ENCODE data around the gene UBE2O.

Gene UBE2O

DNA sequence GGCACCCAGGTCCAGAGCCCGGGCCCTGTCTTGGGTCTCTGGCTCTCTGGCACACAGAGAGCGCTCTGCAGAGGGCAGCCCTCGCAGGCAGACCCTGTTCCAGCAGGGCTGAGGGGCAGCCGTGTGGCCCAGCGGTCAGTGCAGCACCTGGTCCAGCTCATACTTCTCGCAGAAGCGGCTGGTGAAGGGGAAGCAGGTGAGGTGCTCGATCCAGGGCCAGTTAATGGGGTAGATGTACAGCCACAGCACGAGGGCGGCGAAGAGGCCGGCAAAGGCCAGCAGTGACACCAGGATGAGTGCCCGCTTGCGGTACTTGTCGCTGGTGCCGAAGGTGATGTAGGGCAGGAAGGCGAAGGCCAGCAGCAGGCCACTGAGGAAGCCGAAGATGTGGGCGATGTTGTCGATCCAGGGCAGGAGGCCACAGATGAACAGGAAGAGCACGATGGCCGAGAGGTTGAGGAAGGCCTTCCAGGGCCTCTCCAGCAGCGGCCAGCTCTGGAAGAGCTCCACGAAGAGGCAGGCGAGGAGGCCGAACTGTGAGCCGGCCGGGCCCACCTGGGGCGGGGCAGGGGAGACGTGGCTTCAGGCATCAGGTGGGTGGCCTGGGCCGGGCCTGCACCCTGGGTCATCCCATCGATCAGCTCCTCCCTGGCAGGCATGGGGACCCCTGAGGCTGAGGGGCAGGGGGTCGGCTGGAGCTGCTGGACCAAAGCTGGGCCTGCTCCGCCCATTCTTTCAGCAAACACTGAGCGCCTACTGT, 18.7 kb upstream of the UBE2O start:
- peaks cover 21% of the 10 kb centered on the region for H3K36me3 ChIP-seq (ENCODE audit: control insufficient read depth, insufficient read depth, low read length)
- no peaks in the 10 kb centered on the region for H3K9me3 ChIP-seq (ENCODE audit: control insufficient read depth, insufficient read depth, low read length)
- H3K9ac ChIP-seq (ENCODE audit: low read depth, low read length): no peak overlapping the region
- no peaks in the 10 kb centered on the region for H3K4me1 ChIP-seq (ENCODE audit: control insufficient read depth, insufficient read depth, low read length)
- H3K4me3 ChIP-seq (ENCODE audit: low read depth, low read length): no peak overlapping the region
- H3K27me3 ChIP-seq (ENCODE audit: control insufficient read depth, insufficient read depth, low read length): no peaks in the 10 kb centered on the region

DNA sequence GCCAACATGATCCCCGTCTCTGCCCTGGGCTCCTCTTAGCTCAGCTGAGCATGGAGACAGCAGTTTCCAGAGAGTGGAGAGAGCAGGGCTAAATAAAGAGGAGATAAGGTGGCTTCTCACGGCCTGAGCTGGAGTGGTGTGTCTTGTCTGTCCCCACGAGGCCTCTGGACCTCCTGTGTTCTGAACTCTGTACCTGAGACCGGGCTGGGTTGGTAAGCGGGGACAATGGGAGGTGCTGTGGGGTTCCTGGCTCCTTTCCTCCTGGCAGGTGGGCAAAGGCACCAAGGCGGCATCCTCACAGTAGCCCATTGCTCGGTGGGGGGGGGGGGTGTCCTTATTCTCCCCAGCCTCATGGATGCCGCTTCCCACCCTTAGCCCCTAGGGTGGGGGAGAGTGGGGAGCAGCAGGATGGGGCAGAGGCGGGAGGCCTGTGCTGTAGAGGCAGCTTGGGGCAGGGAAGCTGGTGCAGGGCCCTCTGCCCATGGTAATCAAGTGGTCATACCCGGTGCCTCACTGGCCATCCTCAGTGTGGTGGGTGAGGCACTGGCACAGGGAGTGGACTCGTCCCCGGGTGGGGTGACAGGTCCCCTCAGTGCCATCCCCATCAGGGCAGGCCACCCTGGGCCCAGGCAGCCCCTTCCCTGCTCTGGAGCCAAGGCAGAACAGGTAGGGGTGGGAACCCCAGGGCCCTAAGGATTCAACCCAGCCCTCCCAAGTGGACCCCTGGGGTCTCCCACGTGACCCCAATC, 17.2 kb upstream of the UBE2O start:
- no peaks in the 10 kb centered on the region for H3K4me1 ChIP-seq (ENCODE audit: control insufficient read depth, insufficient read depth, low read length)
- H3K4me3 ChIP-seq (ENCODE audit: low read depth, low read length): no peak overlapping the region
- no peaks in the 10 kb centered on the region for H3K27me3 ChIP-seq (ENCODE audit: control insufficient read depth, insufficient read depth, low read length)
- H3K9me3 ChIP-seq (ENCODE audit: control insufficient read depth, insufficient read depth, low read length): no peaks in the 10 kb centered on the region
- peak overlapping the region; percentile 47 for H3K9ac ChIP-seq (ENCODE audit: low read depth, low read length)
- H3K36me3 ChIP-seq (ENCODE audit: control insufficient read depth, insufficient read depth, low read length): peaks cover 21% of the 10 kb centered on the region

DNA sequence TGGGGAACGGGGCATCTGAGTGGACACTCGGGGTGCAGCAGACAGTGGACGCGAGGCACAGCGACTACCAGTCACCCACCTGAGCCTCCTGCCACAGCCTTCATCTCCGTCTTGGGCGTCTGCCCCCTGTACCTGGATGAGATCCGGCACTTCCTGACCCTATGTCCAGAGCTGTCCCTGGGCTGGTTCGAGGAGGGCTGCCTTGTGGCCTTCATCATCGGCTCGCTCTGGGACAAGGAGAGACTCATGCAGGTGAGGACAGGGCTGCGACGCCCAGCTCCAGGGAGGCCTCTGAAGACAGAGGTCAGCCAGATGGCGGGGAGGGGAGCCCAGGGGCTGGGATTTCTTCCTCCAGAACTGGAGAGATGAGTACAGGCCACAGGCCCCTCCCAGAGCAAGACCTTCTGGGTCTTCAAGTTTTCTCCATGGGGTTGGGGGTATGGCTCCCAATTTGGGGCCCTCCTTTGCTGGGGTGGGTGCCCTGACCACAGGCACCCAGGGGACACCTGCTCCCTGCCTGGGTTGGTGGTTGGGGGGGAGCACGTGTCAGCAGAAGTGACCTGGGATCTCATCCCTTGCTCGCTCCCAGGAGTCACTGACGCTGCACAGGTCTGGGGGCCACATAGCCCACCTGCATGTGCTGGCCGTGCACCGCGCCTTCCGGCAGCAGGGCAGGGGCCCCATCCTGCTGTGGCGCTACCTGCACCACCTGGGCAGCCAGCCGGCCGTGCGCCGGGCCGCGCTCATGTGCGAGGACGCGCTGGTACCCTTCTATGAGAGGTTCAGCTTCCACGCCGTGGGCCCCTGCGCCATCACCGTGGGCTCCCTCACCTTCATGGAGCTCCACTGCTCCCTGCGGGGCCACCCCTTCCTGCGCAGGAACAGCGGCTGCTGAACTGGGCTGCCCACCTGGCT, 16.4 kb upstream of the UBE2O start:
- Histone ChIP-seq H3K9me3 (ENCODE audit: control insufficient read depth, insufficient read depth, low read length) (no peaks in the 10 kb centered on the region), H3K4me1 (ENCODE audit: control insufficient read depth, insufficient read depth, low read length) (no peaks in the 10 kb centered on the region), H3K36me3 (ENCODE audit: control insufficient read depth, insufficient read depth, low read length) (peaks cover 20% of the 10 kb centered on the region), H3K4me3 (ENCODE audit: low read depth, low read length) (no peak overlapping the region), H3K27me3 (ENCODE audit: control insufficient read depth, insufficient read depth, low read length) (no peaks in the 10 kb centered on the region), H3K9ac (ENCODE audit: low read depth, low read length) (peak overlapping the region; percentile 47)

DNA sequence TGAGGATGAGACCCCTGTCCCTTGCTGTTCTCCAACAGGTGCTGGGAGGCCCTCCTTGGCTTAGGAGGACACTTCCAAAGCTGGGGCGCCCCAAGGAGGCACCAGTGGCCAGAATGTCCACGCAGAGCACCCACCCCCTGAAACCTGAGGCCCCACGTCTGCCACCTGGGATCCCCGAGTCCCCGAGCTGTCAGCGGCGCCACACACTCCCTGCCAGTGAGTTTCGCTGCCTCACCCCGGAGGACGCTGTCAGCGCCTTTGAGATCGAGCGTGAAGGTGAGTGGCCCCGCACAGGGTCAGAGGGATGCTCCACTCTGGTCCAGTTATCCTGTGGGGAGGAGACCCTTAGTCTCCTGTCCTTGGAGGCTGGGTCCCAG, 15.7 kb upstream of the UBE2O start:
- Histone ChIP-seq H3K9me3 (ENCODE audit: control insufficient read depth, insufficient read depth, low read length) (no peaks in the 10 kb centered on the region), H3K27me3 (ENCODE audit: control insufficient read depth, insufficient read depth, low read length) (no peaks in the 10 kb centered on the region)

DNA sequence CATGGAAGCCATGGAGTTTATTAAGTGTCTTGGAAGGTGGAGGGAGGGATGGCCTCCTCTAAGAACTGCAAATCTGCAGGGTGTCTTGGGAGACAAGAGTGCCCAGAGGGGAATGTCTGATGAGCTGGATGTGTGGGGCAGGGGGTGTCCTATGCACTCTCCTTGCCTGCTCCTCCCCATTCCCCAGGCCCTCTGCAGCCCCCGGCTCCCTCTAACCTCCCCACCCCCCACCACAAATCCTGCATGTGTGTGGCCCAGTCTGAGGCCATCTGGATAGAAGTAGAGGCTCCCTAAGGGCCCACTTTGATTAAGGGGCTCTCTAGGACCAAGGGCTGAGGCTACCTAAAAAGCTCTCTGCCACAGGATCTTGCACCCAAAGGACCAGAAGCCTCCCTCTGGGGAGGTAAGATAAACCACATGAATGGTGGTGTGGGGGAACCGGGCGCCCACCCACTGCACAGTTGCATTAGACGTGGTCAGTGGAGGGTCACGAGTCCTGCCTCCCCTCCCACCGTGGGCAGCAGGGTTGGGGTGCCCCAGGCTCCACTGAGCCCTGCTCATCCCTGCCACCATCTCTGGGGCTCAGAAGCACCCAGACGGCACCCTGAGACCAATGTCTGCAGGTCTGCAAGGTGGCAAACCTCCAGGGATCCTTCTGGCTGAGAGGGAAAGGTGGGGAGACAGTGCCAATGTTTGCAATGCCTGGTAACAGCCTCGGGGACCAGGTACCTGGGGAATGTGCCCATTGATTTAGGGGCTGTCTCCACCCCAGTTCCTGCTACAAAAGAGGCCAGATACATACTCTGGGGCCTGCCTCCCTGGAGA, 15.1 kb upstream of the UBE2O start:
- H3K4me3 ChIP-seq (ENCODE audit: low read depth, low read length): no peak overlapping the region
- H3K9ac ChIP-seq (ENCODE audit: low read depth, low read length): no peak overlapping the region
- no peaks in the 10 kb centered on the region for H3K4me1 ChIP-seq (ENCODE audit: control insufficient read depth, insufficient read depth, low read length)
- no peaks in the 10 kb centered on the region for H3K9me3 ChIP-seq (ENCODE audit: control insufficient read depth, insufficient read depth, low read length)
- H3K27me3 ChIP-seq (ENCODE audit: control insufficient read depth, insufficient read depth, low read length): peaks cover 2% of the 10 kb centered on the region
- H3K36me3 ChIP-seq (ENCODE audit: control insufficient read depth, insufficient read depth, low read length): peaks cover 13% of the 10 kb centered on the region

More for the DNA sequence above, 15.7 kb upstream of the UBE2O start:
- H3K9ac ChIP-seq (ENCODE audit: low read depth, low read length): peak overlapping the region; percentile 37
- peaks cover 17% of the 10 kb centered on the region for H3K36me3 ChIP-seq (ENCODE audit: control insufficient read depth, insufficient read depth, low read length)
- H3K4me3 ChIP-seq (ENCODE audit: low read depth, low read length): no peak overlapping the region
- H3K4me1 ChIP-seq (ENCODE audit: control insufficient read depth, insufficient read depth, low read length): no peaks in the 10 kb centered on the region

DNA sequence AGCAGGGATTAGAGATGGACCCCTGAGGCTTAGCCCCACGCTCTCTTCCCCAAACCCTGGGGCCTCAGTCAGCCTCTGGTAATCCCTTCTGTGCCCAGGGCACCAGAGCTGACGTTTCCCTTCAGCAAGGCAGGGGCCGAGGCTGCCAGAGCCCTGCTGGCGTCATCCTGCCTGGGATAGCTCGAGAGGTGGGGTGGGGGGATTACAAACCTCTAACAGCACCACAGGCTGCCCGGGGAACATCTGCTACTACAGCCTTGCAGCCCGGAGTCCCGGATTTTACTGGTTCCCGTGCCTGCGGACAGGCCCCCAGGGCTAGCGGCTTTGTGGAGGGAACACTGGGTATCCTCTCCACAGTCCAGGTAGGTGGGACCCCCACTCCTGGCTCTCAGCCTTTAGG, 14.4 kb upstream of the UBE2O start, which contains the start of gene AANAT:
Gene AANAT (plus strand): TSS at position 238 of the 400 bp plus-strand sequence. CDS start 1,144 bp downstream, outside the sequence.
- Histone ChIP-seq H3K27me3 (ENCODE audit: control insufficient read depth, insufficient read depth, low read length) (peaks cover 2% of the 10 kb centered on the region), H3K36me3 (ENCODE audit: control insufficient read depth, insufficient read depth, low read length) (peaks cover 8% of the 10 kb centered on the region), H3K4me1 (ENCODE audit: control insufficient read depth, insufficient read depth, low read length) (peaks cover 2% of the 10 kb centered on the region), H3K9me3 (ENCODE audit: control insufficient read depth, insufficient read depth, low read length) (no peaks in the 10 kb centered on the region), H3K9ac (ENCODE audit: low read depth, low read length) (no peak within 1 kb of the TSS), H3K4me3 (ENCODE audit: low read depth, low read length) (no peak within 1 kb of the TSS)

DNA sequence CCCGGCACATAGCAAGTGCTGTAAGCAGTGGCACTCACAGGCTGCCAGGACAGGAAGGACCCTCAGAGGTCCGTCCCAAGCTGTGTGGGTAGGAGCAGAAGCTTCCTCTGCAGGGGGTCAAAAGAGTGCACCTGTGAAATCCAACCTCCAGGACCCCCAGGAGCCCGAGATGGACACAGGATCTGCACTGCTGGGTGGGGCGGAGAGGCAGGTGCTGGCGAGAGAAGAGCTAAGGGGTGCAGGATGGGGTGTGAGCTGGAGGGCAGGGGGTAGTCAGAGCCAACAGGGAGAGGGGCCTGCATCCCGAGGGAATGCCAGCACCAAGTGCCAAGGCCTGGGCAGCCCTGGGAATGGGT, 13.8 kb upstream of the UBE2O start:
- H3K4me1 ChIP-seq (ENCODE audit: control insufficient read depth, insufficient read depth, low read length): peaks cover 9% of the 10 kb centered on the region
- H3K9ac ChIP-seq (ENCODE audit: low read depth, low read length): no peak overlapping the region
- H3K4me3 ChIP-seq (ENCODE audit: low read depth, low read length): no peak overlapping the region
- H3K27me3 ChIP-seq (ENCODE audit: control insufficient read depth, insufficient read depth, low read length): peaks cover 2% of the 10 kb centered on the region
- H3K9me3 ChIP-seq (ENCODE audit: control insufficient read depth, insufficient read depth, low read length): no peaks in the 10 kb centered on the region
- H3K36me3 ChIP-seq (ENCODE audit: control insufficient read depth, insufficient read depth, low read length): peaks cover 3% of the 10 kb centered on the region

DNA sequence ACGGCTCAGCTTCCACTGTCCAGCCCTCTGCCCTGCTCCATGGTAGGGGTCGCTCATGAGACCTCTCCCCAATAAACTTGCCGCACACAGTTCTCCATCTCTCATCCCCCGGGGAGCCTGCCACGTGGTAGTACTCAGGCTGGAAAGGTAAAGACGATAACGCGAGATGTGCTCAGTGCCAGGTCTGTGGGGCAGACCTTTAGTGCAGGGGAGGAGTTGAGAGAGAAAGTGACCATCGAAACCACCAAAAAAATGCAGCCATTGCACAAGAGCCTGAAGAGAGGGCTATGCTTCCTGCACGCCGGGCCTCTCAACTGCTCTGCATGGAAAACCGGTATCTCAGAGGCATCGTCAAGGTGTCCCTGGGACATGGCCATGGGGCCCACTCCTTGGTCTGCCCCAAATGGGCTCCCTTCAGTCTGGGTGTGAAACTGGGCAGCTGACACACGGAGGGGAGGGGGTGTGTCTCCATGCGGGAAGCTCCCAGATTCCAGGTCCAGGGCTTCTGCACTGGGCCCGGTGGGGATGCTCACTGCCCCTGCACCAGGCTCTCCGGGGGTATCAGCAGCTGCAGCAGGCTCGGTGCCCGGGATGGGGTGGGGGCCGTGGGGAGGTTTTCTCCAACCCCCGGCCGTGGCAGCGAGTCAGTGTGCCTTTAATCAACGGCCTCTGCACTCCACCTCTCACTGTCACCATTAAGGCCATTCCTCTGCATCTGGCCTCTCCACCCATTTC, 9.8 kb upstream of the UBE2O start:
- Histone ChIP-seq H3K4me1 (ENCODE audit: control insufficient read depth, insufficient read depth, low read length) (peaks cover 17% of the 10 kb centered on the region), H3K9ac (ENCODE audit: low read depth, low read length) (no peak overlapping the region), H3K9me3 (ENCODE audit: control insufficient read depth, insufficient read depth, low read length) (no peaks in the 10 kb centered on the region), H3K27me3 (ENCODE audit: control insufficient read depth, insufficient read depth, low read length) (peaks cover 2% of the 10 kb centered on the region), H3K4me3 (ENCODE audit: low read depth, low read length) (no peak overlapping the region), H3K36me3 (ENCODE audit: control insufficient read depth, insufficient read depth, low read length) (no peaks in the 10 kb centered on the region)

DNA sequence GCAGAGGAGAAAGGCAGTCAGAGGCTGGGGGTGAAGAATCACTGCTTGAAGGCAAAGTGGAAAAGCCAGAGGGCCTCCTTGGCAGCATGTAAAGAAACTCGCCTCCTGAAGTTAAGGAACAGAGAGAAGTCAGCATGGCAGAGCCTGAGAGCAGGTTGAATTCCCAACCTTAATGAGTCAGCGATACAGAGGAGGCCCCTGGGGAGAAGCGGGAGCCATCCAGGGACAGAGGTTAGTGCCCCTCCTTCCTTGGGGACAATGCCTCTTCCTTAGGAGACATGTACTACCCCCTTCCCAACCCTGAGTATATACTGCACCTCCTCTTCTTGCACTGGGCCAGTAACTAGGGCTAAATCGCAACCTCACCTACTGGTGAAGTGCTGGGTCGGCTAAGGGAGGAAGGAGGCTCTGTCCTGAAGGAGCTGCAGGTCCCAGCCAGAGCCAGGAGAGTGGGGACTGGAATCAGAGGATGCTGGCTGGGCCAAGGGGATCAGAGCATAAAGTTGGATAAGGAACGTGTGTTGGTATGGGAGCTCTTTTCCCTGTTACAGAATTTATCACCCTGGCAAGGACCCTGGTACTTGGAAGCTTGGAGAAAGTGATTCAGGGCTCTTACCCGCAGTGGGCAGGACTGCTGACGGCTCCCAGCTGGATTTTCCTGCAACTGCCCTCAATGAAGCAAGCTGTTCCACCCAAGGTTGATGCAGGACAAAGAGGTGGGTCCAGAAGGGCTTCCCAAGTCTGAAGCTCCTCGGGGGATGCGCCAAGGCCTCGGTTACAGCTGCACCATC, 9.0 kb upstream of the UBE2O start:
- Histone ChIP-seq H3K9me3 (ENCODE audit: control insufficient read depth, insufficient read depth, low read length) (no peaks in the 10 kb centered on the region), H3K4me1 (ENCODE audit: control insufficient read depth, insufficient read depth, low read length) (peaks cover 17% of the 10 kb centered on the region), H3K27me3 (ENCODE audit: control insufficient read depth, insufficient read depth, low read length) (peaks cover 2% of the 10 kb centered on the region), H3K36me3 (ENCODE audit: control insufficient read depth, insufficient read depth, low read length) (no peaks in the 10 kb centered on the region), H3K9ac (ENCODE audit: low read depth, low read length) (no peak overlapping the region), H3K4me3 (ENCODE audit: low read depth, low read length) (no peak overlapping the region)

DNA sequence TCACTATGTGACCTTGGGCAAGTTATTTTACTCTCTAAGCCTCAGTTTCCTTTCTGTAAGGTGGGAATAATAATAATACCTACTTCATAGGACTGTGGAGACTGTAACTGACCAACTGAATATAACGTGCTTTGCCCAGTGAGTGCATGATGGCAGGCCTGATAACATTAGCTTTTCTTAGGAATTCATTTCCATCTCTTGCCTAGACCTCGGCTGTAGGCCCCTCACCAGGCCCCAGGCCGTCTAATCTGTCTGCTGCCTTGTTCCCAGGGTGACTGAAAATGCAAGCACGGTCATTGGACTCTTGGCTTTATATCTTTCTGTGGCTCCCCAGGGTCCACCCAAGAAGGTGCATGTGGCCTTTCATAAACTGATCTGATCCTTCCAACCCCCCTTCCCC, 6.7 kb upstream of the UBE2O start:
- H3K4me3 ChIP-seq (ENCODE audit: low read depth, low read length): no peak overlapping the region
- H3K27me3 ChIP-seq (ENCODE audit: control insufficient read depth, insufficient read depth, low read length): peaks cover 2% of the 10 kb centered on the region
- no peaks in the 10 kb centered on the region for H3K36me3 ChIP-seq (ENCODE audit: control insufficient read depth, insufficient read depth, low read length)
- H3K9me3 ChIP-seq (ENCODE audit: control insufficient read depth, insufficient read depth, low read length): no peaks in the 10 kb centered on the region
- H3K9ac ChIP-seq (ENCODE audit: low read depth, low read length): no peak overlapping the region
- H3K4me1 ChIP-seq (ENCODE audit: control insufficient read depth, insufficient read depth, low read length): peaks cover 17% of the 10 kb centered on the region

Data from iPS-15b (cell line).